Astrocyte (in vitro differentiated cells and primary cell): Measurements from ENCODE around the gene C1QL1.

Experiments used
- CTCF ChIP-seq: IDR thresholded peaks from 2 replicates; pipeline ENCODE4 v1.5.1; 2011; ENCODE audit warnings: low read depth, mild to moderate bottlenecking, inconsistent platforms, low read length, moderate library complexity; ENCODE audit not compliant: insufficient read depth
- EZH2 ChIP-seq: IDR thresholded peaks from 2 replicates; pipeline ENCODE4 v1.6.1; 2012; ENCODE audit warnings: mild to moderate bottlenecking, low read length, inconsistent platforms; ENCODE audit not compliant: insufficient read depth

- TF ChIP-seq CTCF (no peak), EZH2 (no peak)
Observed at GRCh38 chr17:44925731-44926697, 42.1 kb downstream of the C1QL1 start.
